Ovary (tissue), 3 donors: Measurements from ENCODE around the gene NFKBIL1.

Experiments
- EP300 ChIP-seq: sonication (generic); formaldehyde crosslinking; IDR thresholded peaks from one replicate; pipeline ENCODE4 v1.6.1; 2017; ENCODE audit warnings: antibody characterized with exemption
- POLR2A ChIP-seq: fragments of 450-650 bp; IDR thresholded peaks from one replicate; pipeline ENCODE4 v1.6.1; 2017; ENCODE audit warnings: antibody characterized with exemption, mild to moderate bottlenecking, moderate library complexity
- TF ChIP-seq, protein P1 (sequence below), 3 donors: fragments of 450-650 bp in 2 of 3; fragments of 200-600 bp in 1 of 3; IDR thresholded peaks; one replicate each; pipeline versions ENCODE4 v1.5.1 to v1.8.0; 2016 to 2022; ENCODE audit warnings: antibody characterized with exemption in 3 of 3, mild to moderate bottlenecking in 1 of 3
- donor health status: DM: no; HTN: no; CAD: no.

DNA sequence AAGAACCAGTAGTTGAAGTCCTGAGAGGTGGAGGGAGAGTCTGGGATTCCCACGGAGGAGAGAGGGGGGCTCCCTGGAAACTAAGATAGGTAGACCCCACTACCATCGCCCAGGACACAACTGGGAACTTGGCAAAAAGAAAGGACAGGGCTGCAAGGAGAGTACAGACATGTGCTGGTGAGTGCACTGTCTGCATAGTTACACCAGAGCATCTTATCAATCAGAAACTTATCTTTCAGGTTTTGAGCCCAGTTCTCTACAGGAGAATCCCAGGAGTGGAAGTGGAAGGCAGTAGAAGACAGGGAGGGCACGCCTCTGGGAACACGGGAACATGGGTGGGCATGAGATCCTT is 12.2 kb downstream of the NFKBIL1 start:
- TF ChIP-seq, protein P1, sequence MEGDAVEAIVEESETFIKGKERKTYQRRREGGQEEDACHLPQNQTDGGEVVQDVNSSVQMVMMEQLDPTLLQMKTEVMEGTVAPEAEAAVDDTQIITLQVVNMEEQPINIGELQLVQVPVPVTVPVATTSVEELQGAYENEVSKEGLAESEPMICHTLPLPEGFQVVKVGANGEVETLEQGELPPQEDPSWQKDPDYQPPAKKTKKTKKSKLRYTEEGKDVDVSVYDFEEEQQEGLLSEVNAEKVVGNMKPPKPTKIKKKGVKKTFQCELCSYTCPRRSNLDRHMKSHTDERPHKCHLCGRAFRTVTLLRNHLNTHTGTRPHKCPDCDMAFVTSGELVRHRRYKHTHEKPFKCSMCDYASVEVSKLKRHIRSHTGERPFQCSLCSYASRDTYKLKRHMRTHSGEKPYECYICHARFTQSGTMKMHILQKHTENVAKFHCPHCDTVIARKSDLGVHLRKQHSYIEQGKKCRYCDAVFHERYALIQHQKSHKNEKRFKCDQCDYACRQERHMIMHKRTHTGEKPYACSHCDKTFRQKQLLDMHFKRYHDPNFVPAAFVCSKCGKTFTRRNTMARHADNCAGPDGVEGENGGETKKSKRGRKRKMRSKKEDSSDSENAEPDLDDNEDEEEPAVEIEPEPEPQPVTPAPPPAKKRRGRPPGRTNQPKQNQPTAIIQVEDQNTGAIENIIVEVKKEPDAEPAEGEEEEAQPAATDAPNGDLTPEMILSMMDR (IDR thresholded peaks at IDR 0.05) = no peak
- TF ChIP-seq POLR2A (no peak), EP300 (no peak)
